Stimulated activated CD4-positive, alpha-beta T cell treated with anti-CD3 and anti-CD28 coated beads, TNF-alpha, amount 100 ng/mL, for 4 hours (primary cell): Measurements from ENCODE around the gene PYGO1.
"Not testable (repeated sequence)": the region's sequence is repeated elsewhere in the genome, so short reads cannot be mapped to it uniquely, and the experiment has no call there.

Experiments
- DNase-seq, 3 experiments: peaks; one replicate each; pipeline ENCODE4 v3.0.0-alpha.2; 2020; ENCODE audit warnings: low read depth in 3 of 3

Gene PYGO1

DNA sequence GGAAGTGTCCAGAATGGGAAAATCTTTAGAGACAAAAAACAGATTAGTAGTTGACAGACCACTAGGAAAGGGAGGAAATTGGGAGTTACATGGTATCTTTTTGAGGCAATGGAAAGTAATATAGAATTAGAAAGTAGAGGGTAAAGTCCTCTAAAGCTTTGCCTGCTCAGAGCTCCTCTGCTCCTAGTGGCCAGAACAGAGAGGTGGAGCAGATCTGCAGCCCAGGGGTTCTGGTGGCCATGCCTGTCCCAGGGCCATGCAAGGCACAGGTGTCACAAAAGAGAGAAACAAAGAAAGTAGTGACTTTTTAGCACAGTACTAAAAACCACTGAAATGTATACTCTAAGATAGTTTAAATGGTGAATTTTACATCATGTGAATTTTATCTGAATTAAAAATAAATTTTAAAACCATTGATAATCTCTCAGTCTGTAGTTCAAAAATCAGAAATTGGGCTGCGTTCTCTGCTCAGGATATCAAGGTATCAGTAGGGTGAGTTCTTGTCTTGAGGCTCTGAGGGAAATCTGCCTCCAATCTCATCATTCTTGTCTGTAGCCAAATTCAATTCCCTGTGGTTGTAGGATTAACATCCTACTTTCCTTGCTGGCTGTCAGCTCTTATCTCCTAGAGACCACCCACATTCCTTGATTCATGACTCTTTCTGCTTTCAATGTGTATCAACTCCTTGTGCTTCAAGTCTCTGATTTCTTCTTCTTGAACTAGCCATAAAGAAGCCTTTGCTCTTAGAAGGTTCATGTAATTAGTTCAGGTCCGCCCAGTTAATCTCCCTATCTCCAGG lies 23.6 kb downstream of the PYGO1 start:
- no peak for DNase-seq

DNA sequence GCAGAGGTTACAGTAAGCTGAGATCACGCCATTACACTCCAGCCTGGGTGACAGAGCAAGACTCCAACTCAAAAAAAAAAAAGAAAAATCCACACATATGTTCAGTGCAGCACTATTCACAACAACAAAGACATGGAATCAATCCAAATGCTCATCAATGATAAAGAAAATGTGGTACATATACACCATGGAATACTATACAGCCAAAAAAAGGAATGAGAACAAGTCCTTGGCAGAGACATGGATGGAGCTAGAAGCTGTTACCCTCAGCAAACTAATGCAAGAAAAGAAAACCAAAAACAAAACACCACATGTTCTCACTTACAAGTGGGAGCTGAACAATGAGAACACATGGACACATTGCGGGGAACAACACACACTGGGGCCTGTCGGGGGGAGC lies 25.5 kb downstream of the PYGO1 start:
- DNase-seq: no peak

DNA sequence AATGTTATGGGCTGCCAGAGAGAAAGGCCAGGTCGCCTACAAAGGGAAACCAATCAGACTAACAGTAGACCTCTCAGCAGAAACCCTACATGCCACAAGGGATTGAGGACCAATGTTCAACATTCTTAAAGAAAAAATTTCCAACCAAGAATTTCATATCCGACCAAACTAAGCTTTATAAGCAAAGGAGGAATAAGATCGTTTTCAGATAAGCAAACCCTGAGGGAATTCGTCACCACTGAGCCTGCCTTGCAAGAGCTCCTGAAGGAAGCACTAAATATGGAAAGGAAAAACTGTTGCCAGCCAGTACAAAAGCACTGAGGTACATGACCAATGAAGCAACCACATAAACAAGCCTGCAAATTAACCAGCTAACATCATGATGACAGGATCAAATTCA lies 33.1 kb downstream of the PYGO1 start:
- DNase-seq: no peak

DNA sequence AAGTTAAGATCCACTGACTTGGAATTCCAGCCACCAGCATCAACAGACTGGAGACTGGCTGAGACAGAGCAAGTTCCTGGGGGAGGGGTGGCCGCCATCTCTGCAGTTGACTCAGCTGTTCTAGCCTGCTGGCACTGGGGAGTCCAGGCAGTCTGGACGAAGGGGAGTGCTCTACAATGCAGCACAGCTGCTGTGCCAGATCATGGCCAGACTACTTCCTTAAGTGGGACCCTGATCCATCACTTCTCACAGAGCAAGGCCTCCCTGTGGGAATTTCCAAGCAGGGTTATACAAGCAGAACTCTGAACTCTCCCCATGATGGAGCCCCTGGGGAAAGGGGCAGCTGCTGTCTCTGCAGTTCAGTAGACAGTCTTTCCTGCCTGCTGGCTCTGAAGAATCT lies 35.2 kb downstream of the PYGO1 start:
- no peak for DNase-seq

DNA sequence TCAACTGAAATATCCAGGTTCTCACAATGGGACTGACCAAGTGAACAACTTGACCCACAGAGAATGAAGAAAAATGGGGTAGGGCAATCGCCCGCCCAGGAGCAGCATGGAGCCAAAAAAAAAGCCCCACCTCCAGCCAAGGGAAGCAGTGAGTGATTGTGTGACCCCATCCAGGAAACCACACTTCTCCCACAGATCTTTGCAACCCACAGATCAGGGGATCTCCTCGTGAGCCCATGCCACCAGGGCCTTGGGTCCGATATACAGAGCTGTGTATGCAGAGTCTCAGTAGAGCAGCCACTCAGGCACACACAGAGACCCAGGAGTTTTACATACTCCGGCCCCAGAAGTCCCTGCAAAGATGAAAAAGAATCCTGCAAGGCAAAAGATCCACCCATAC lies 35.7 kb downstream of the PYGO1 start:
- no peak for DNase-seq

DNA sequence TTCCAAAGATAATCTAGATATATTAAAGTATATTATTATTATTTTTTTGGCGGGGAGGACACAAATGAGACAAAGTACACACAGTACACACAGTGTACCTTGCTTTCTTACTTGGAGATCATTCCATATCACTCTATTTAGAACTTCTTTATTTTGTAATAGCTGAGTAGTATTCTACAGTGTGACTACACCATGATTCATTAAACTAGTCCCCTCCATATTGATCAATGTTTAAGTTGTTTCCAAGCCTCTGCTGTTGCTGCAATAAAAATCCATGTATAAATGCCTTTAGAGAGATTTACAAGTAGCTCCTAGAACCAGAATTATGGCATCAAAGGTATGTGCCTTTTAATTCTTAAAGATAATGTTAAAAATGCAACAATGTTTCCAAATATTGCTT lies 38.8 kb downstream of the PYGO1 start:
- DNase-seq: no peak

DNA sequence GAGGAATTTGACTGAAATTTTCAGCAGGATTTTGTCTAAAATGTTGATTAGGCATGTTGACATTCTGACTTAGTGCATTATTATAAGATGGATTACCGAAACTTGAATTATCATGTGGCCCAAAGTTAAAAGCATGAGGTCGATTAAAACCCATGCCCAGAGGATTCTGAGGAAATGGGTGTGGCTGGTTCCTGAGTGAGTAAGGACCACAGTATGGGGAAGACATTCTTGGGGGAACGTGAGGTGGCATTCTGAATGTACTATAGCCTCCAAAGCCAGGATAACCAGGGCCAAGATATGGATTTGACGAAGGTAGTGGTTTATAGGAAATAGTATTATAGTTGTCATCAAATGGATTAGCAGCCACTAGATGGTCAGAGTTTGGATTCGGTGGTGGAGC lies 41.4 kb downstream of the PYGO1 start:
- DNase-seq: no peak

DNA sequence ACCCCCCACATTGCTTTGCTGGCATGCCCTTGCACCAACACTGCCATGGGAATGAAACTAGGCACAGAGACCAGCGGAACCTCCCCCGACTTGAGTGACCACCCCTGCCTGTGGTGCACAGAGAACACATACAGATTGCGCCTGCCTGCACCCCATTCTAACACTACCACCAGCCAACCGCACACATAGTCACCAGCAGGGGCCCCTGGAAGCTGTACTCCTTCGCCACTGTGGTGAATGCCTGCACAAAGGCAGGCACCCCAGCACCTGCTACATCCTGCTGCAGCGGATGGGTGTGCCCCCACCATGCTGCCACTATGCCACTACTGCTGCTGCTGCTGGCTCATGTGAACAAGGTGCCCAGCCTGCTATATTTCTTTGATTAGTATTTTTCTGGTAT lies 52.7 kb downstream of the PYGO1 start:
- no peak for DNase-seq

DNA sequence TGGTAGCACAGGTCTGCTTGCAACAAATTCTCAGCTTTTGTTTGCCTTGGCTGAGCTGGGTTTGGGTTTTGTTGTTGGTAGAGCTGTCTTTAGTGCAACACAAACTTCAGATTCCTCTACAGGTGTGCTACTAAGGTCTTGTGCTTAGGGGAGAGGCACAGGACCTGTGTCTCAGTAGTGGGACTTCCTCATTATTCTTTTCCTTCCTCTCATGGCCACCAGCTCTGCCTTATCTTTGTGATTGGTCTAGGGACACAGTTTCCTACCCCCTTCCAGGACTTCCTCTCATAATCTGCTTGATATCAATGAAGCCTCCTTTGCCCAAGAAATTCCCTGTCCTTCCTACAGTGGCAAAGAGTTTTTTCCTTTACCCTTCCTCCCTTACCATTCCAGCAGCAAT lies 55.2 kb downstream of the PYGO1 start:
- no peak for DNase-seq

DNA sequence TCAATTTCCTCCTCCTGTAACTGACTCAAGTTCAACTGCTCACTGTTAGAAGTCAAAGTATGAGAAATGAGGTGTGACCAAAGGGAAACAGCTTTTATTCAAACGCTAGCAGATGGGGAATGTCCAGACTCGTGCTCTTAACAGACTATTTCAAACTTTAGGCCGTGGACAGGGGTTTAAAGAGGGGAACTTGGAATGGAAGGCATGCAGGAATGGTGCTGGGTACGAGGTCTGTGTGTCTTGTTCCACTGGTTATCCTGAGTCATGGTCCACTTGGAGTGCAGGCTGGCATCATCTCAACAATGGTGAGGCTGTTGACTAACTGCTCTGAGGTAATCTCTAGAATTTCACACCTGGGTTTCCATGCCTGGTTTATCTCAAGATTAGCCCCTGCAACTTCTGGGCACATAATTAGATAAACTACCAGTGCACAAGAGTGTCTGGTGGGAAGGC lies 57.3 kb downstream of the PYGO1 start:
- DNase-seq: no peak

DNA sequence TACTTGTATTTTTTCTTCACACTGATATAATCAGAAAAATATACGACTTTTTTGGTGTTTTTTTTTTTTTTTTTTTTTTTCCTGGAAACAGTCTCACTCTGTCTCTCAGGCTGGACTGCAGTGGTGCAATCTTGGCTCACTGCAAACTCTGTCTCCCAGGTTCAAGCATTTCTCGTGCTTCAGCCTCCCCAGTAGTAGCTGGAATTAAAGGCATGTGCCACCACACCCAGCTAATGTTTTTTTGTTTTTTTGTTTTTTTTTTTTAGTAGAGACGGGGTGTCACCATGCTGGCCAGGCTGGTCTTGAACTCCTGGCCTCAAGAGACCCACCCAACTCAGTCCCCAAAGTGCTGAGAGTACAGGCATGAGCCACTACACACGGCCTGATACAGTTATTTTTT lies 59.3 kb downstream of the PYGO1 start:
- no peak for DNase-seq

DNA sequence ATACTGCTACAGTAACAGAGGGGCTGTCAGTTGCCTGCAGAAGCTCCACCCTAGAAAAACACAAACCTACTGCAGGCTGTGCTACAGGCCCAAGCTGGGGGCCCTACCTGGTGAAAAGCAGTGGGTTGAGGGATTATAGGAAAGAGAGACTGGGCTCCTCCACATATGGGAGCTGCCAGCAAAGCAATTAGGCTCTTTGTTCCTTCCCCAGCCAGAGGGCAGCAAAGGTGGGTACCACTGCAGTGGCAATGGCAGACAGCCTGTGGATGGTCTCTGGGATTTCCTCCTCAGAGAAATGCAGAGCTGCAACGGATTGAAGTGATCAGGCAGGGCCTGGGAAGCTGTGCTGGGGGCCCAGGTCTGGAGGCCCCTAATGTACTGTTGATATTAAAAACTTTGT lies 61.0 kb downstream of the PYGO1 start:
- DNase-seq: no peak

DNA sequence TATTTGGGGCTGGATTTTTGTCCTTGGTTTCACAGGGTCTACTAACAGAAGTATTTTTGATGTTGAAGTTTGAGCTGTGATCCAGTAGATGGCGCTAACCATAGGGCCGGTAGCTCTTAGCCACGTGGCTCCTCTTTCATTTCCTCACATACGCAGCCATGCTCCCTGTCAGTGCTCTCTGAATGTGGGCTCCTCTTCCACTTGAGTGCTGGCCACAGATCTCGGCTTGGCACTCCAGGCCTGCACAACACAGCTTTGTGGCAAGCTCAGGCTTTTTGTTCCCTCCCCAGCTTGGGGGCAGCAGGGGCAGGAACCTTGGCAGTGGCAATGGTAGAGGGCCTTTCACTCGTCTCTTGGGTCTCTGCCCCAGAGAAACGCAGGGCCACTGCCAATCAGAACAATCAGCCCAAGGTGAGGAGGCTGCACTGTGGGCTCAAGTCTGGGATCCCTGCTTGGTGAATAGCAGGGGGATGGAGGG lies 61.5 kb downstream of the PYGO1 start:
- no peak for DNase-seq

DNA sequence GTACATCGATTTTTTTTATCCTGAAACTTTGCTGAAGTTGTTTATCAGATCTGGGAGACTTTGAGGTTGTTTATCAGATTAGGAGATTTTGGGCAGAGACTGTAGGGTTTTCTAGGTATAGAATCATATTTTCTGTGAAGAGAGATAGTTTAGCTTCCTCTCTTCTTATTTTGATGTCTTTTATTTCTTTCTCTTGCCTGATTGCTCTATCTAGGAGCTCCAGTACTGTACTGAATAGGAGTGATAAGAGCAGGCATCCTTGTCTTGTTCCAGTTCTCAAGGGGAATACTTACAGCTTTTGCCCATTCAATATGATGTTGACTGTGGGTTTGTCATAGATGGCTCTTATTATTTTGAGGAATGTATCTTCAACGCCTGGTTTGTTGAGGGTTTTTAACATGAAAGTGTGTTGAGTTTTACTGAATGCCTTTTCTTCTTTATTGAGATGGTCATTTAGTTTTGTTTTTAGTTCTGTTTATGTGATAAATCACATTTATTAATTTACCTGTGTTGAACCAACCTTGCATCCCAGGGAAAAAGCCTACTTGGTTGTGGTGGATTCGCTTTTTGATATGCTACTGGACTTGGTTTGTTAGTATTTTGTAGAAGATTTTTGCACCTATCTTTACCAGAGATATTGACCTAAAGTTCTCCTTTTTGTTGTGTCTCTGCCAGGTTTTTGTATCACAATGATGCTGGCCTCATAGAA lies 65.2 kb downstream of the PYGO1 start:
- DNase-seq: no peak

DNA sequence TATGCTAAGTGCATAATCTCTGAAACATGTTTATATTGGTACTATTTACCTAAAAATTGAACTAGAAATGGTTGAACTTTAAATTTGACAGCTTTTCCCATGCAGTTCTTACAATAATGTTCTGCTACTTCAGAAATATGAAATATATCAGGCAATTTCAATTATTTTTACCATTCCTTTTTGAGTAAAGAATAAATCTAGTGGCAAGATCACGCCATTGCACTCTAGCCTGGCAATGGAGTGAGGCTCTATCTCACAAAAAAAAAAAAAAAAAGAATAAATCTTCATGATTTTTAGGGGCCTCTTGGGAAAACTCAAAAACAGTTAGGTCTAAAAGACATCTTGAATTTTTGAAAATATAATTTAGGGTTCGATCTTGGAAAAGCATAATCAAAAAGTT lies 69.5 kb downstream of the PYGO1 start:
- no peak for DNase-seq

DNA sequence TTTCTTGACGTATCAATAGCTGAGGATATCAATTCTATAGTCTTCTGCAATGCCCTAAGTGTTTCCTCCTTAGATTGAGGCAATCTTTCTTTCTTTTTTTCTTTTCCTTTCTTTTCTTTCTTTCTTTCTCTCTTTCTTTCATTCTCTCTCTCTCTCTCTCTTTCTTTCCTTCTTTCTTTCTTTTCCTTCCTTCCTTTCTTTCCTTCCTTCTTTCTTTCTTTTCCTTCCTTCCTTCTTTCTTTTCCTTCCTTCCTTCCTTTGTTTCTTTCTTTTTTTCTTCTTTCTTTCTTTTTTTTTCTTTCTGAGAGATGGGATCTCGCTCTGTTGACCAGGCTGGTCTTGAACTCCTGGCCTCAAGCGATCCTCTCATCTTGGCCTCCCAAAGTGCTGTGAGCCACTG lies 70.1 kb downstream of the PYGO1 start:
- DNase-seq: no peak

DNA sequence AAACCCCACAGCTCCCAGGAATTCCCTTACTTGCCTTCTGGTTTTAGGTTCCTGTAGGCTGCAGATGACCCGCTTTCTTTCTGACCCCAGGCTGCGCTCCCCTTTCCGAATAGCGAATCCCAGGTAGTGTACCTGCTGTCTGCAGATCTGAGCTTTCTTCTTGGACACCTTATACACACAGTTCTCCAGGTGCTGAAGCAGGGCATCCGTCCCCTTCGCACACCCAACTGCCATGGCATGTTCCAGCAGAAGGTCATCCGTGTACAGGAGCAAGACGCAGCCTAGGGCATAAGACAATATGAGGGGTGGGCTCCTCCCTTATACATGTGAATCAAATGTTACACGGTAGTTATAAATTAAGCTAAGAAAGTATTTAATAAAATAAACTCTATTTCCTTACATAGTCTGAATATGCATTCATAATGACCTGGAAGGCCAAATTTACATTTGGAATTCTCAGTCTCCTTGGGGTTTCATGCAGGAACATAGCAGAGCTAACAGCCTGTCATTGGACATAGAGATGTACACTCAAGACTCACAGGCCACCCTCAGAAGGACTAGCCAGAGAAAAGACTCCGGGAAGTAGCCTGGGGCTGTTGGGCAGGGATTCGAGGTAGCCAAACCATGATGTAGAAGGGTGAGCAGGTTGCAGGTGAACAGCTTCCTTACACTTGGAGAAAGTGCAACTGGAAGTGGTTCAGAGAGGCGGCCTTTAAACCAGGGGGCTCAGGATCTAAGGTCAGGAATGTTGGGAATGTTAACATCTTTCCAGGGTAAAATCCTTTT lies 72.0 kb downstream of the PYGO1 start:
- no peak for DNase-seq

DNA sequence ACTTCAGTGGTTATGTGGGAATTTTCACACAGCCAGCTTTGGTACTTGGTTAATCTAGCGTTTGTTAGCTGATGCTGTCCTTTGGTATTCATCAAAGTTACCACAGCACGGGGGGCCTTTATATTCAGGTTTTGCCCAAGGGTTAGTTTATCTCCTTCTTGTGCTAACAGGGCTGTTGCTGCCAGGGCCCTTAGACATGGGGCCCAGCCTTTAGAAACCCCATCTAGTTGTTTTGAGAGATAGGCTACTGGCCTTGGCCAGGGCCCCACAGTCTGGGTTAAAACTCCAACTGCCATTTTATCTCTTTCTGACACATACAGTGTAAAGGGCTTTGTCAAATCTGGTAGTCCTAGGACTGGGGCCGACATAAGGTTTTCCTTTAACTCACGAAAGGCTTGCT lies 72.7 kb downstream of the PYGO1 start:
- DNase-seq: no peak

DNA sequence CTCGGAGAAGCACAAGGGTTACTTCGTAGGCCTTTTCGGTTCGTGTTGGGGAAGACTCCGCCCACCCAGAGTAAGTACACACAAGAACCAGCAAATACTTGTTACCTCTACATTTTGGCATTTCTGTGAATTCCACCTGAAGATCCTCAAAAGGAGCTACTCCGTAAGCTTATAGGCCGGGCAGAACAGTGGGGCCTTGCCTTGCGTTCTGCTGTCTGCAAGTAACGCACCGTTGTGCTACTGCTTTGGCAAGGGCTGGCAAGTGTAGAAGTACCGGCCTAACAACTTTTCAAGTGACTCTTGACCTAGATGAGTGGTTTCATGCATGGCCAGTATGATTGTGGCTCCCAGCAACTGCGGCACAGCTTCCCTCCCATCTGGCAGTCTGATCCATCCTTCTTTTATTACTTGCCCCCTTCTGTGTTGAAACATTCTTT lies 73.7 kb downstream of the PYGO1 start:
- no peak for DNase-seq

DNA sequence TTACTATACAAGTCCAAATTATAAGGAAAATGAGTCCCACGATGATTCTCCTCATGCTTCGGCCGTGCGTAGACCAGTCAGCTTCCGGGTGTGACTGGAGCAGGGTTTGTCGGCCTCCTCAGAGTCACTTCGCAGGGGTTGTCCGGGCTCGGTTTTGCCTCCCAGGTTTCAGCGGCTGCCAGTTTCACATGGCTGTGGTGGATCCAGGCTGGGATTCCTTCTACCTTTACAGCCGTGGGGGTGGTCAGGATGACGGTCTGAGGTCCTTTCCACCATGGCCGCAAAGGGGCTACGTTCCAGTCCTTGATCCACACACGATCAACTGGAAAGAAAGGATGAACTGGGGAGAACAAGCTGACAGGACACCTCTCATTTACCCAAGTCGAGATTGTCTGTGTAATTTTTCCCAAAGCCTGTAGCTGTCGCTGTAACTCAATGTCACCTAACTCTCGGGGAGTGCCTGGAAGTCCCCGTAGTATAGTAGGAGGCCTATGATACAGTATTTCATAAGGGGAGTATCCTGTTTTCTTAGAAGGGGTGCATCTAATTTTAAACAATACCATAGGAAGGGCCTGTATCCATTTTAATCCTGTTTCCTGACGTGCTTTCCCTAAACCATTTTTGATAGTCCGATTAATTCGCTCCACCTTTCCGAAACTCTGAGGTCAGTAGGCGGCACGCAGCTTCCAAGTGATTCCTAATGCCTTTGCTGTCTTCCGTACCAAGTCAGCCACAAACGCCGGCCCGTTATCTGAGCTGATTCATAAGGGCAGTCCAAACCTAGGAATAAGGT lies 74.3 kb downstream of the PYGO1 start:
- not testable (repeated sequence) for DNase-seq

DNA sequence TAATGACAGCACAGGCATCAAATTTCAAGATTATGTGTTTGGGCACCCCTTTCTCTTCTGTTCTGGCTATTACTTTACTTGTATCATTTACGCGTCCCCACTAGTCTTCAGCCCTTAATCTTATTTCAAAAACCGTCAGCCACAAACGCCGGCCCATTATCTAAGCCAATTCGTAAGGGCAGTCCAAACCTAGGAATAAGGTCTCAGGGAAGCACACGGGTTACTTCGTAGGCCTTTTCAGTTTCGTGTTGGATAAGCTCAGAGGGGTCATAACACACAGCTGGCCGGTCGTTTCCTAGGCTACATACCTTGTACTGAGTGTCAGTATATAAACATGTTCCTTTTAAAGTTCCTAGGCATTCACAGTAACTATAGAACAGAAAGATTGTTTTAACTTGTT lies 75.0 kb downstream of the PYGO1 start:
- DNase-seq: no peak

DNA sequence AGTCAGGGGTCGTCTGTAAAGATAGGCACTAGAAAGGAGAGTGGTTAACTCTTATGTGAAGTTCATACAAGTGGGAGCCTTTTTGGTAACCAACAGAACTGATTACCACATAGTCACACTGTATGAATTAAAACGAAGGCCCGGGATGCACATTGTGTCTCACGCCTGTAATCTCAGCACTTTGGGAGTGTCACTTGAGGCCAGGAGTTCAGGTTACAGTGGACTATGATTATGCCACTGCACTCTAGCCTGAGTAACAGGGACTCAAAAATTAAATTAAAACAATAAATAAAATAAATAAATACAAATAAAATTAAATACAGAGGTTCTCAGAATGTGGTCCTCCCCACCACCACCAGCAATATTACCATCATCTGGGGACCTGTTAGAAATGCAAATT lies 80.6 kb downstream of the PYGO1 start:
- DNase-seq: no peak
